K562 (cell line): ENCODE data around the gene KIF7. TPM values are rescaled to one million over a fixed set of nuclear protein-coding genes. Genes with fewer than 3 reads are reported as not detected.

ENCODE experiments used
- ATAC-seq: fragments of 200-7000 bp; cut with Tn5 transposase; 3 replicates; pipeline ENCODE4 v1.9.1; 2020; ENCODE audit warnings: moderate library complexity
- BruUV-seq: library from RNA; stranded (reverse); fragments of 400-500 nt; replicated peaks from 2 replicates; lab custom pipeline; 2021; lab: Mats Ljungman, UMichigan
- CTCF ChIA-PET: fragments of 300-600 bp; formaldehyde crosslinking; extraction: SDS; loops from one replicate; lab custom pipeline; 2021; ENCODE audit warnings: low intra/inter-chr PET ratio; lab: Yijun Ruan, JAX
- POLR2A ChIA-PET: fragments of 300-600, 350-650 bp; sonication (Branson Sonifier 250); formaldehyde crosslinking; extraction: SDS; loops from one replicate; lab custom pipeline; 2021; ENCODE audit warnings: antibody characterized with exemption, inconsistent platforms; lab: Yijun Ruan, JAX
- DNase-seq, 4 experiments: peaks; one replicate each; pipeline versions ENCODE4 v3.0.0 to v3.0.0-alpha.2; 2011 to 2018; ENCODE audit warnings: low spot score in 3 of 4, mixed read lengths in 3 of 4; ENCODE audit errors: extremely low read depth in 1 of 4
- FAIRE-seq: peaks from 2 replicates; lab custom pipeline; 2011; peaks lifted over from hg19 to GRCh38; lab: Jason Lieb, UNC
- H2AFZ ChIP-seq: 2 replicates; pipeline ENCODE4 v1.6.0; 2011; ENCODE audit warnings: low read depth, low read length, control low read depth, inconsistent platforms
- H3K27ac ChIP-seq: fragments of 200-600 bp; 3 replicates; pipeline ENCODE4 v1.8.0; 2011; ENCODE audit warnings: low read depth, mild to moderate bottlenecking, control low read depth, inconsistent platforms, low read length, moderate library complexity, mixed read lengths; ENCODE audit errors: extremely low read depth
- H3K27me3 ChIP-seq, 2 experiments: fragments of 300-600 bp in 1 of 2; 2 replicates in 1 of 2; 3 replicates in 1 of 2; pipeline versions ENCODE4 v1.6.0 to v1.8.0; 2011; ENCODE audit warnings: inconsistent platforms in 2 of 2, low read length in 2 of 2, mild to moderate bottlenecking in 1 of 2, mixed read lengths in 1 of 2, moderate library complexity in 1 of 2; ENCODE audit not compliant: control insufficient read depth in 2 of 2, insufficient read depth in 2 of 2
- H3K36me3 ChIP-seq: fragments of 300-600 bp; 3 replicates; pipeline ENCODE4 v1.8.0; 2011; ENCODE audit warnings: mild to moderate bottlenecking, low read length, inconsistent platforms; ENCODE audit not compliant: control insufficient read depth, insufficient read depth
- H3K4me1 ChIP-seq, 2 experiments: fragments of 200-600 bp in 1 of 2; replicated peaks in 1 of 2; 2 replicates in 1 of 2; 3 replicates in 1 of 2; pipeline versions ENCODE4 v1.5.1 to v1.8.0; 2011; ENCODE audit warnings: inconsistent platforms in 2 of 2, low read length in 2 of 2, mild to moderate bottlenecking in 1 of 2, mixed read lengths in 1 of 2, moderate library complexity in 1 of 2; ENCODE audit not compliant: control insufficient read depth in 2 of 2, insufficient read depth in 2 of 2
- H3K4me2 ChIP-seq: 2 replicates; pipeline ENCODE4 v1.6.1; 2011; ENCODE audit warnings: low read length, control low read depth, inconsistent platforms, mixed read lengths; ENCODE audit not compliant: insufficient read depth
- H3K4me3 ChIP-seq: fragments of 200-600 bp; sonication (generic), shearing (Covaris generic); 2 replicates; pipeline ENCODE4 v1.5.1; 2016; ENCODE audit warnings: control low read depth, inconsistent platforms
- H3K79me2 ChIP-seq: fragments of 200-600 bp; 3 replicates; pipeline ENCODE4 v1.8.0; 2011; ENCODE audit warnings: low read length, inconsistent platforms; ENCODE audit not compliant: control insufficient read depth, insufficient read depth
- H3K9ac ChIP-seq, 2 experiments: 2 replicates each; pipeline versions ENCODE4 v1.6.0 to v1.6.1; 2011; ENCODE audit warnings: low read depth in 2 of 2, low read length in 2 of 2, control low read depth in 1 of 2, inconsistent platforms in 1 of 2, mild to moderate bottlenecking in 1 of 2, mixed read lengths in 1 of 2; ENCODE audit not compliant: insufficient read depth in 1 of 2
- H3K9me1 ChIP-seq: one replicate; pipeline ENCODE4 v1.6.0; 2011; ENCODE audit warnings: inconsistent platforms, mild to moderate bottlenecking, low read length, moderate library complexity; ENCODE audit not compliant: control insufficient read depth, insufficient read depth
- H3K9me3 ChIP-seq: replicated peaks from 2 replicates; pipeline ENCODE4 v1.5.1; 2011; ENCODE audit warnings: low read depth, low read length, inconsistent platforms; ENCODE audit not compliant: control insufficient read depth, insufficient read depth
- H4K20me1 ChIP-seq: replicated peaks from 2 replicates; pipeline ENCODE4 v1.6.1; 2011; ENCODE audit warnings: low read length, inconsistent platforms, mixed read lengths; ENCODE audit not compliant: control insufficient read depth, insufficient read depth
- ARHGAP35 ChIP-seq: fragments of 450-650 bp; IDR thresholded peaks from 2 replicates; pipeline ENCODE4 v1.6.1; 2018; ENCODE audit not compliant: partially characterized antibody
- EHMT2 ChIP-seq: fragments of 450-650 bp; IDR thresholded peaks from 2 replicates; pipeline ENCODE4 v1.6.1; 2018; ENCODE audit warnings: antibody characterized with exemption
- MXI1 ChIP-seq: IDR thresholded peaks from 2 replicates; pipeline ENCODE4 v1.6.1; 2011; ENCODE audit warnings: low read depth, mild to moderate bottlenecking, improper control_type of control experiment, low read length
- NRF1 ChIP-seq, 2 experiments: fragments of 450-650 bp; IDR thresholded peaks in 1 of 2; conservative IDR thresholded peaks in 1 of 2; 2 replicates each; pipeline ENCODE4 v1.6.1; 2014; ENCODE audit warnings: mild to moderate bottlenecking in 2 of 2
- PREB ChIP-seq: sonication (generic); formaldehyde crosslinking; IDR thresholded peaks from 2 replicates; pipeline ENCODE4 v1.8.1; 2023; ENCODE audit warnings: mild to moderate bottlenecking, missing genetic modification reagents
- RBFOX2 ChIP-seq: fragments of 200-400 bp; formaldehyde crosslinking; IDR thresholded peaks from 2 replicates; pipeline ENCODE4 v1.6.1; 2017; ENCODE audit warnings: low read depth, mild to moderate bottlenecking, low read length, moderate library complexity
- RBM14 ChIP-seq: fragments of 200-400 bp; formaldehyde crosslinking; IDR thresholded peaks from 2 replicates; pipeline ENCODE4 v1.6.1; 2018; ENCODE audit warnings: low read depth, mild to moderate bottlenecking, low read length, moderate library complexity, borderline replicate concordance; ENCODE audit not compliant: insufficient read depth
- SMARCC2 ChIP-seq: fragments of 450-650 bp; IDR thresholded peaks from 2 replicates; pipeline ENCODE4 v1.6.1; 2017; ENCODE audit warnings: antibody characterized with exemption, moderate library complexity, mild to moderate bottlenecking, low read depth
- TAF1 ChIP-seq: IDR thresholded peaks from 2 replicates; pipeline ENCODE4 v1.6.1; 2011; ENCODE audit warnings: mild to moderate bottlenecking, low read length, moderate library complexity; ENCODE audit not compliant: insufficient read depth, control insufficient read depth, severe bottlenecking; ENCODE audit errors: extremely low read depth
- ZKSCAN8 ChIP-seq: fragments of 200-800 bp; sonication (Bioruptor generic); IDR thresholded peaks from 2 replicates; pipeline ENCODE4 v1.6.1; 2016; ENCODE audit warnings: missing genetic modification characterization, missing compliant biosample characterization
- ZNF507 ChIP-seq: conservative IDR thresholded peaks from 2 replicates; pipeline ENCODE4 v1.6.1; 2017; ENCODE audit warnings: missing genetic modification characterization, missing compliant biosample characterization
- ZNF518B ChIP-seq: fragments of 250-450 bp; sonication (Bioruptor Pico); IDR thresholded peaks from 2 replicates; pipeline ENCODE4 v1.5.0; 2021; ENCODE audit warnings: mild to moderate bottlenecking, moderate library complexity
- ZNF707 ChIP-seq: fragments of 250-450 bp; sonication (Bioruptor Pico); conservative IDR thresholded peaks from 2 replicates; pipeline ENCODE4 v1.8.0; 2022; ENCODE audit warnings: inconsistent platforms, mild to moderate bottlenecking, moderate library complexity
- WGBS: fragments of 100-300 bp; shearing (Covaris generic); methylation state at CpG from one replicate; pipeline ENCODE4 v1.1.6; 2016; ENCODE audit warnings: low coverage, mixed read lengths; ENCODE audit not compliant: insufficient coverage; ENCODE audit errors: missing lambda C conversion rate; 5-methylcytosine and 5-hydroxymethylcytosine counted together
- in situ Hi-C: fragments of 300-500 bp; cut with MboI; formaldehyde crosslinking; loops from 4 replicates; pipeline ENCODE4 v1.15.0; 2018; ENCODE audit warnings: inconsistent platforms, mixed read lengths
- intact Hi-C: fragments of 100-400 bp; cut with micrococcal nuclease; formaldehyde crosslinking; loops from 2 replicates; pipeline ENCODE4 v1.14.2; 2022
- polyA plus RNA-seq, 8 experiments: library from polyadenylated mRNA; depleted of rRNA in 4 of 8; stranded (reverse) in 5 of 8; unstranded in 3 of 8; fragments of >200 nt; fragmentation: Nextera tagmentation in 2 of 8; fragmentation: Illumina TruSeq in 1 of 8; extraction: Ambion mirVana in 2 of 8; extraction: Trizol in 1 of 8; gene quantifications; 2 replicates each; pipeline versions ENCODE4 v1.2.1 to v1.2.3, GENCODE V29; 2011 to 2014; ENCODE audit warnings: inconsistent platforms in 1 of 8, missing spikeins in 1 of 8
- total RNA-seq, 7 experiments: library from RNA; depleted of rRNA in 6 of 7; stranded (reverse); fragments of >200 nt in 6 of 7; fragmentation: Illumina TruSeq in 2 of 7; extraction: Trizol in 2 of 7; gene quantifications; 2 replicates each; pipeline versions ENCODE4 v1.2.1 to v1.2.3, GENCODE V29; 2011 to 2021; ENCODE audit warnings: low replicate concordance in 1 of 7

Gene KIF7
- total and polyA plus RNA-seq, 9 of the 15 experiments (the other 6 are each of a cell fraction or from before 2014, with no cell fraction given): 0.04 to 2.0 (median 0.58) TPM

GRCh38 chr15:89649716-89650115 is 5.6 kb downstream of the KIF7 start:
- 17% methylated on average over 15 of the region's 15 CpGs for WGBS
- H3K9me3 ChIP-seq: no peaks in the 10 kb centered on the region
- FAIRE-seq (no peak), ATAC-seq (no peak), DNase-seq (no peak)
- intact Hi-C loops: no loop called here
- H3K79me2 ChIP-seq: no peaks in the 10 kb centered on the region
- H3K9me1 ChIP-seq: no peaks in the 10 kb centered on the region
- TF ChIP-seq NRF1 (conservative IDR thresholded peaks at IDR 0.05 in 1 of 2, IDR thresholded peaks at IDR 0.05 in 1 of 2): no peak
- no peak for TF ChIP-seq ZNF518B (CRISPR knock-in tag)
- no peak for TF ChIP-seq RBM14
- no peak for TF ChIP-seq EHMT2
- TF ChIP-seq SMARCC2: no peak
- no peak for TF ChIP-seq ARHGAP35
- no peak for TF ChIP-seq ZNF507 (tag)
- no peak for TF ChIP-seq ZKSCAN8 (CRISPR knock-in tag)
- TF ChIP-seq RBFOX2: no peak
- TF ChIP-seq MXI1: no peak
- no peak for TF ChIP-seq PREB
- TF ChIP-seq TAF1: no peak
- no peak for TF ChIP-seq ZNF707 (CRISPR knock-in tag)
- in situ Hi-C loops: no loop called here
- ChIA-PET POLR2A (interaction anchor here (0.6 kb wide), 1 partner anchor 98 kb away, joined by 3 read pairs; no protein-coding TSS in a partner anchor), CTCF (no interaction called here)
- H3K4me2 ChIP-seq: no peak overlapping the region
- no peak overlapping the region for H3K4me3 ChIP-seq
- no peak overlapping the region for H2AFZ ChIP-seq
- peaks cover 3 to 19% of the 10 kb centered on the region in 2 experiments; a peak in 2 of 5 replicates for H3K27me3 ChIP-seq
- BruUV-seq: no TSS peak
- no peak overlapping the region for H3K9ac ChIP-seq
- H3K36me3 ChIP-seq: no peaks in the 10 kb centered on the region
- H4K20me1 ChIP-seq: no peaks in the 10 kb centered on the region
- no peak overlapping the region for H3K27ac ChIP-seq
- peaks cover 0 to 25% of the 10 kb centered on the region in 2 experiments; a peak in 2 of 5 replicates for H3K4me1 ChIP-seq
